ENCODE results near the gene STAG3. TPM values are rescaled to one million over a fixed set of nuclear protein-coding genes. Genes with fewer than 3 reads are reported as not detected.

The STAG3 gene
- total RNA-seq, 2 donors from 2014 or later: 1.8 to 37.6 TPM

GRCh38 chr7:100163871-100164270 lies 13.8 kb upstream of the STAG3 start:
- WGBS: 100% methylated on average over 5 of the region's 5 CpGs
- H3K27me3 ChIP-seq (replicated peaks; ENCODE audit: insufficient read depth): no peaks in the 10 kb centered on the region
- H3K27ac ChIP-seq: no peak overlapping the region
- no peaks in the 10 kb centered on the region for H3K9me3 ChIP-seq
- TF ChIP-seq CTCF (IDR thresholded peaks at IDR 0.05) (no peak), POLR2AphosphoS5 (IDR thresholded peaks at IDR 0.05) (no peak), POLR2A (IDR thresholded peaks at IDR 0.05) (no peak)
- H3K4me3 ChIP-seq: no peak overlapping the region
- intact Hi-C loops (cut with DNase I): no loop called here
- DNase-seq (ENCODE audit: low spot score): no peak
- H3K4me1 ChIP-seq (replicated peaks): no peaks in the 10 kb centered on the region
- H3K36me3 ChIP-seq: no peaks in the 10 kb centered on the region

- intact Hi-C loops (cut with DNase I): no loop called here
- Histone ChIP-seq H3K36me3 (no peaks in the 10 kb centered on the region), H3K27ac (no peak overlapping the region), H3K9me3 (no peaks in the 10 kb centered on the region), H3K4me1 (replicated peaks) (no peaks in the 10 kb centered on the region), H3K4me3 (no peak overlapping the region), H3K27me3 (replicated peaks; ENCODE audit: insufficient read depth) (no peaks in the 10 kb centered on the region)
- 83% methylated on average over 15 of the region's 16 CpGs for WGBS
- no peak for TF ChIP-seq POLR2A (IDR thresholded peaks at IDR 0.05)
- TF ChIP-seq POLR2AphosphoS5 (IDR thresholded peaks at IDR 0.05): no peak
- no peak for TF ChIP-seq CTCF (IDR thresholded peaks at IDR 0.05)
- no peak for DNase-seq (ENCODE audit: low spot score)
Observed at GRCh38 chr7:100166317-100166940, 11.3 kb upstream of the STAG3 start.

GRCh38 chr7:100166970-100167911 lies 10.5 kb upstream of the STAG3 start:
- H3K36me3 ChIP-seq: no peaks in the 10 kb centered on the region
- no peaks in the 10 kb centered on the region for H3K9me3 ChIP-seq
- H3K27ac ChIP-seq: no peak overlapping the region
- WGBS: 62% methylated on average over 14 of the region's 14 CpGs
- H3K27me3 ChIP-seq (replicated peaks; ENCODE audit: insufficient read depth): no peaks in the 10 kb centered on the region
- DNase-seq (ENCODE audit: low spot score): no peak
- H3K4me1 ChIP-seq (replicated peaks): no peaks in the 10 kb centered on the region
- H3K4me3 ChIP-seq: peak overlapping the region in 1 of 2 donors; percentile 18
- TF ChIP-seq CTCF (IDR thresholded peaks at IDR 0.05) (no peak), POLR2A (IDR thresholded peaks at IDR 0.05) (no peak), POLR2AphosphoS5 (IDR thresholded peaks at IDR 0.05) (no peak)
- intact Hi-C loops (cut with DNase I): no loop called here

- no peak for DNase-seq (ENCODE audit: low spot score)
- H3K36me3 ChIP-seq: no peaks in the 10 kb centered on the region
- WGBS: 5% methylated on average over 11 of the region's 11 CpGs
- H3K4me3 ChIP-seq: peak overlapping the region; percentile 18 to 20
- intact Hi-C loops (cut with DNase I): no loop called here
- no peaks in the 10 kb centered on the region for H3K9me3 ChIP-seq
- TF ChIP-seq POLR2AphosphoS5 (IDR thresholded peaks at IDR 0.05) (no peak), CTCF (IDR thresholded peaks at IDR 0.05) (no peak), POLR2A (IDR thresholded peaks at IDR 0.05) (no peak)
- no peaks in the 10 kb centered on the region for H3K27me3 ChIP-seq (replicated peaks; ENCODE audit: insufficient read depth)
- no peaks in the 10 kb centered on the region for H3K4me1 ChIP-seq (replicated peaks)
- peak overlapping the region; percentile 32 to 42 for H3K27ac ChIP-seq
Observed at GRCh38 chr7:100167912-100168323, 9.8 kb upstream of the STAG3 start.

Data from prostate gland (tissue), 2 donors.